GM12865 (cell line): ENCODE data around the gene PDF.

ENCODE experiments used
- DNase-seq: peaks from one replicate; pipeline ENCODE4 v3.0.0; 2010; ENCODE audit warnings: low read depth
- H3K4me3 ChIP-seq: 2 replicates; pipeline ENCODE4 v1.5.1; 2011; ENCODE audit warnings: mild to moderate bottlenecking, low read depth, low read length, control low read depth
- CTCF ChIP-seq: IDR thresholded peaks from 2 replicates; pipeline ENCODE4 v1.5.1; 2011; ENCODE audit warnings: low read length, control low read depth, low read depth, inconsistent platforms; ENCODE audit not compliant: insufficient read depth; ENCODE audit errors: missing control alignments

PDF gene

GRCh38 chr16:69328854-69329316, 1.5 kb downstream of the PDF start:
- peak overlapping the region; percentile 78 for H3K4me3 ChIP-seq
- DNase-seq: peak; percentile 25
- no peak for TF ChIP-seq CTCF

GRCh38 chr16:69327585-69328310, 2.6 kb downstream of the PDF start:
- no peak overlapping the region for H3K4me3 ChIP-seq
- no peak for TF ChIP-seq CTCF
- DNase-seq: no peak

DNA sequence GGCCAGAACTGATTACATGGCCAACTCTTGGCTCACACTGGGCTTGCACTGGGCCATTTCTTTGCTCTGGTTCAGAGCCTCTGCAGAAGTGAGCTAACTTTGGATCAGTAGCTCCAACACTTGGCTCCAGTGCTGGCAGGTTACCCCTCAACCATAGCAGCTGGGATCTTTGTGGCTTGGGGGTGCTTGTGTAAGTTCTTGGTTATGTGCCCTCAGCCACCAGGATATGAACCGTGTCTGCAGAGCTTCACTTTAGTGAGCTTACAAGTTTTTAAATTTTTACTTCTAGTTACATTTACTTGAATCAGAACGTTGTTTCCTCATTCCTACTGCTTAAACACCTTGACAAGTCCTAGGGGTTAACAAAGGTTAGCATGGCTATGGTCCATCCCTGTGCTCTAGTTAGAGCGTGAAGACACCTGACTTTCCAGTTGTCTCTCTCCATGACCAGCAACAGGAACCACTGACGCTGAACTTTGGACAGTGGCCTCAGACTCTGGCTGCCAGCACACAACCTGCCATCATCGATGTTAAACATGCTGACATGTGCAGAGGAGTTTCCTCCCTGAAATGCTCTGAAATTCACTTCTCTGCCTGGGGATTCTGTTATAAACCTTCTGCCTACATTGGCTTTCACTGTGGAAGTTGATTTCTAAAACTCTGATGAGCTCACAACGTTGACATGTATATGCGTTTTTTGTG, 4.1 kb downstream of the PDF start:
- DNase-seq: no peak
- TF ChIP-seq CTCF: no peak
- no peak overlapping the region for H3K4me3 ChIP-seq

- no peak overlapping the region for H3K4me3 ChIP-seq
- TF ChIP-seq CTCF: no peak
- DNase-seq: no peak
Observed at GRCh38 chr16:69325784-69326171, 4.6 kb downstream of the PDF start.

GRCh38 chr16:69324585-69325253, 5.7 kb downstream of the PDF start:
- no peak overlapping the region for H3K4me3 ChIP-seq
- no peak for DNase-seq
- TF ChIP-seq CTCF: no peak

- DNase-seq: no peak
- H3K4me3 ChIP-seq: no peak overlapping the region
- no peak for TF ChIP-seq CTCF
Observed at GRCh38 chr16:69324013-69324531, 6.3 kb downstream of the PDF start.
